ENCODE results near the gene SLC4A4. TPM values are rescaled to one million over a fixed set of nuclear protein-coding genes. Genes with fewer than 3 reads are reported as not detected.

The SLC4A4 gene
- 1 to 10 TPM in 1 of 4 donors, under 1 TPM in 3; 0.42 to 1.4 (median 0.65) TPM for total RNA-seq

DNA sequence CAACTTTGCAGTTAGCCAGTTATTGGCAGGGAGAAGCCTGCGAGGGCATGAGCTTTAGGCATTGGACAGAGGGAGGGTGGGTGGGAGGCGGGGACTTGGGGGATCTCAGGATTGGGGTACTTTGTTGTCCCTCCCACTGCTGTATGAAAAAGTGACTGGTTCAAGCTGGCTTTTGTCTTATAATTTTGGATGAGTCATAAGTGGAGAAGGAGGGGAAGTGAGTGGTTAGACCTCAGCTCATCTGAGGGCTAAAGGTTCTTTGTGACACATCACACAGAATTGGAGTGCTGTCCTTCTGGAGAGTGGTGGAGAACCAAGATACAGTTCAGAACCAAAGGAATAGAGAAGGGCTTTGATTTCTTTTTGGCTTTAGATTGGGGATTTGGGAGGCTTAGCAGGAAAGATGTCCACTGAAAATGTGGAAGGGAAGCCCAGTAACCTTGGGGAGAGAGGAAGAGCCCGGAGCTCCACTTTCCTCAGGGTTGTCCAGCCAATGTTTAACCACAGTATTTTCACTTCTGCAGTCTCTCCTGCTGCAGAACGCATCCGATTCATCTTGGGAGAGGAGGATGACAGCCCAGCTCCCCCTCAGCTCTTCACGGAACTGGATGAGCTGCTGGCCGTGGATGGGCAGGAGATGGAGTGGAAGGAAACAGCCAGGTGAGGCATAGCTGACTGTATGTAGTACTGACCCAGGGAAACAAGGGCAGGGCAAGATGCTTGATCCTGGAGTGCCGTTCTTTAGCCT lies at the start of gene SLC4A4:
SLC4A4 (plus strand) TSS at position 175 of the 748 bp plus-strand sequence.
- intact Hi-C loops (cut with DNase I; ENCODE audit: low total_unique reads) (no loop called here), in situ Hi-C loops (cut with MboI; ENCODE audit: low sequenced_read_pairs in 4 of 4) (no loop called here)
- no peaks in the 10 kb centered on the region for H3K36me3 ChIP-seq
- ATAC-seq: no peak
- no peaks in the 10 kb centered on the region for H3K4me1 ChIP-seq
- H3K27me3 ChIP-seq: no peaks in the 10 kb centered on the region
- DNase-seq: no peak
- no peak within 1 kb of the TSS for H3K4me3 ChIP-seq
- no peak within 1 kb of the TSS for H3K27ac ChIP-seq
- H3K9me3 ChIP-seq: no peaks in the 10 kb centered on the region
- TF ChIP-seq, protein P1, sequence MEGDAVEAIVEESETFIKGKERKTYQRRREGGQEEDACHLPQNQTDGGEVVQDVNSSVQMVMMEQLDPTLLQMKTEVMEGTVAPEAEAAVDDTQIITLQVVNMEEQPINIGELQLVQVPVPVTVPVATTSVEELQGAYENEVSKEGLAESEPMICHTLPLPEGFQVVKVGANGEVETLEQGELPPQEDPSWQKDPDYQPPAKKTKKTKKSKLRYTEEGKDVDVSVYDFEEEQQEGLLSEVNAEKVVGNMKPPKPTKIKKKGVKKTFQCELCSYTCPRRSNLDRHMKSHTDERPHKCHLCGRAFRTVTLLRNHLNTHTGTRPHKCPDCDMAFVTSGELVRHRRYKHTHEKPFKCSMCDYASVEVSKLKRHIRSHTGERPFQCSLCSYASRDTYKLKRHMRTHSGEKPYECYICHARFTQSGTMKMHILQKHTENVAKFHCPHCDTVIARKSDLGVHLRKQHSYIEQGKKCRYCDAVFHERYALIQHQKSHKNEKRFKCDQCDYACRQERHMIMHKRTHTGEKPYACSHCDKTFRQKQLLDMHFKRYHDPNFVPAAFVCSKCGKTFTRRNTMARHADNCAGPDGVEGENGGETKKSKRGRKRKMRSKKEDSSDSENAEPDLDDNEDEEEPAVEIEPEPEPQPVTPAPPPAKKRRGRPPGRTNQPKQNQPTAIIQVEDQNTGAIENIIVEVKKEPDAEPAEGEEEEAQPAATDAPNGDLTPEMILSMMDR (IDR thresholded peaks at IDR 0.05 in 4 of 5, conservative IDR thresholded peaks at IDR 0.05 in 1 of 5): no peak
- TF ChIP-seq POLR2A (IDR thresholded peaks at IDR 0.05): no peak

DNA sequence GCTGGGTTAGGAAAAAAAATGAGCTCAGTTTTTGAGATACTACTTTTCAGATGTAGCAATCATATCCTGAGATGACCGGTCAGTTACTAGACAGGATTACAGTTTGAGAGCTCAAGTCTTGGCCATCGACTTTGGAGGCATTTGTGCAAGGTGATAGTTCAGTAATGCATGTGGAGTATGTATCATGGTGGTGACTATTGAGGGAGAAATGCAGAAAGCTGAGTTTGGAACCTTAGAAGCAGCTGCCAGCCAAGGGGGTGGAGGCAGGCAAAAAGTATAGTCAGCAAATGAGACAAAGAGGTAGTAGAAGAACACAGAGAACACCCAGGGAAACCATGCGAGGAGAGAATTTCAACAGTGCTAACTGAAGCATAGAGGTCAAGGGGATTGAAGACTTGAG lies 48.7 kb upstream of the SLC4A4 start:
- Histone ChIP-seq H3K36me3 (no peaks in the 10 kb centered on the region), H3K27me3 (no peaks in the 10 kb centered on the region), H3K27ac (no peak overlapping the region), H3K4me1 (peaks cover 6 to 15% of the 10 kb centered on the region in 2 donors), H3K9me3 (no peaks in the 10 kb centered on the region), H3K4me3 (no peak overlapping the region)
- intact Hi-C loops (cut with DNase I; ENCODE audit: low total_unique reads): no loop called here
- DNase-seq (no peak), ATAC-seq (peak; percentile 56 to 78)
- no peak for TF ChIP-seq POLR2A (IDR thresholded peaks at IDR 0.05)
- in situ Hi-C loops (cut with MboI; ENCODE audit: low sequenced_read_pairs in 4 of 4): no loop called here

DNA sequence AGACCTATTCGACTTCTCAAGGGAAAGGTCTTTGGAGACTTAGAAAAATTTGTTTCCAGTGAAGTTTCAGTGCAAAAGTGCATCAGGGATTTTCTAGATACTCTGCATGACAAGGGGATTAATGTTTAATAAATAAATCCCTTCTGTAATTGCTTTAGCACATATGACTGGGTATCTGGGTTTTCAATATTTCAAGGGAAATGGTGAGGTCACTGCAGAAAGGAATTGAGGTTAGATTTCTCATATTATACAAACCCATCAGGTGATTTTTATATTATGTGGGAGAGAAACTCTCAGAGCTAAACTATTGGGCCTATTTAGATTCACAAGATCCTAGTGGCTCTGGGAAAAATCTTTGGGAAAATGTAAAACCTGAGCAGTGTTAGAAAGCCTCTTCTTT lies 48.3 kb upstream of the SLC4A4 start:
- no peaks in the 10 kb centered on the region for H3K36me3 ChIP-seq
- TF ChIP-seq, protein P1 (IDR thresholded peaks at IDR 0.05 in 4 of 5, conservative IDR thresholded peaks at IDR 0.05 in 1 of 5): no peak
- TF ChIP-seq POLR2A (IDR thresholded peaks at IDR 0.05): no peak
- no peak overlapping the region for H3K27ac ChIP-seq
- in situ Hi-C loops (cut with MboI; ENCODE audit: low sequenced_read_pairs in 4 of 4): no loop called here
- H3K9me3 ChIP-seq: no peaks in the 10 kb centered on the region
- ATAC-seq (no peak), DNase-seq (no peak)
- H3K27me3 ChIP-seq: no peaks in the 10 kb centered on the region
- H3K4me3 ChIP-seq: no peak overlapping the region
- peaks cover 5 to 15% of the 10 kb centered on the region in 2 donors for H3K4me1 ChIP-seq
- intact Hi-C loops (cut with DNase I; ENCODE audit: low total_unique reads): no loop called here

DNA sequence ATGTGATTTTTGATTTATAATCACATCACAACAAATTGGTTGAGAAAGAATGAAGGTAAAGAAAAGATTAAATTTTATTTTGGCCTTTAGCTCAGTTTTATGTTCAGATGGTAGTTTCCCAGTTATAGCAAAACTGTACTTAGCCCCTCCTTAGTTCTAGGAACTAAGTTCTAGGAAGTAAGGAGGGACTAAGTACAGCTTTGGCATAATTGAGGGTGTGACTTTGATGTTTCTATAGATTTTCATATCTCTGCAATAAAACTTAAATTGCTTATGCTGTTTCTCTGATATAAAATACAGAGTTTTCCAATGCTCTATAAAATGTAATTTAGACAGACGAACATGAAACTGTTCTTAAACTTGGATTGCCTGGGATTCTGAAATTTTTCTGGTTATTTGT lies 46.6 kb upstream of the SLC4A4 start:
- DNase-seq (no peak), ATAC-seq (no peak)
- H3K27ac ChIP-seq: no peak overlapping the region
- H3K36me3 ChIP-seq: no peaks in the 10 kb centered on the region
- TF ChIP-seq POLR2A (IDR thresholded peaks at IDR 0.05): no peak
- TF ChIP-seq, protein P1 (IDR thresholded peaks at IDR 0.05 in 4 of 5, conservative IDR thresholded peaks at IDR 0.05 in 1 of 5): no peak
- intact Hi-C loops (cut with DNase I; ENCODE audit: low total_unique reads) (no loop called here), in situ Hi-C loops (cut with MboI; ENCODE audit: low sequenced_read_pairs in 4 of 4) (no loop called here)
- peaks cover 0 to 11% of the 10 kb centered on the region in 2 donors for H3K4me1 ChIP-seq
- no peak overlapping the region for H3K4me3 ChIP-seq
- no peaks in the 10 kb centered on the region for H3K9me3 ChIP-seq
- H3K27me3 ChIP-seq: no peaks in the 10 kb centered on the region

DNA sequence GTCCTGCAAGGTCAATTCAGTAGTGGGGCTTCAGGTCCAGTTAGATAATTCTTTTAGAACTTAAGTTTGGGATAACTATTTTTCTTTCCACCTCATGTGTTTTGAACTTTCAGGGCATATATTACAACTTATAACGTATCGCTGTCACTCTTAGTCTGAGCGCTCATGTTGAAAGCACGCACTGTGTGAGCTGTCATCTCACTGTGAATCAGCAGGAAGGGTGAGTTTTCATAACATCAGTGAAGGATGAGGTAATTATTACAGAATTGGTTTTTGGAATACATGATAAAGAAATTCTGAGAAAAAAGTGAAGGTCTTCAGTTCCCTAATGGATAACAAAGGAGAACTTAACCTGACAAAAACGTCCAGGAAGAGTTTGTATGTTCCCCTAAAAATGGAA lies 45.1 kb upstream of the SLC4A4 start:
- no peak for TF ChIP-seq POLR2A (IDR thresholded peaks at IDR 0.05)
- TF ChIP-seq, protein P1 (IDR thresholded peaks at IDR 0.05 in 4 of 5, conservative IDR thresholded peaks at IDR 0.05 in 1 of 5): no peak
- in situ Hi-C loops (cut with MboI; ENCODE audit: low sequenced_read_pairs in 4 of 4) (no loop called here), intact Hi-C loops (cut with DNase I; ENCODE audit: low total_unique reads) (no loop called here)
- ATAC-seq: no peak
- H3K27me3 ChIP-seq: no peaks in the 10 kb centered on the region
- H3K27ac ChIP-seq: no peak overlapping the region
- no peaks in the 10 kb centered on the region for H3K9me3 ChIP-seq
- H3K36me3 ChIP-seq: no peaks in the 10 kb centered on the region
- peaks cover 0 to 9% of the 10 kb centered on the region in 2 donors for H3K4me1 ChIP-seq
- no peak for DNase-seq
- no peak overlapping the region for H3K4me3 ChIP-seq

Data from gastrocnemius medialis (tissue), 4 donors.